Nephron (organoid): ENCODE measurements around the gene IFI44.

Experiments
- H3K27ac Mint-ChIP-seq, 3 experiments: 2 replicates each; pipeline ENCODE4 v1.8.0; 2020; ENCODE audit warnings: mixed read lengths in 3 of 3, mild to moderate bottlenecking in 2 of 3, moderate library complexity in 1 of 3
- H3K27me3 Mint-ChIP-seq: 2 replicates; pipeline ENCODE4 v1.8.0; 2021; ENCODE audit warnings: low read depth, mild to moderate bottlenecking, moderate library complexity, mixed read lengths
- H3K36me3 Mint-ChIP-seq: 2 replicates; pipeline ENCODE4 v1.8.0; 2020; ENCODE audit warnings: low read depth, mixed read lengths
- H3K4me1 Mint-ChIP-seq: 2 replicates; pipeline ENCODE4 v1.8.0; 2020; ENCODE audit warnings: mixed read lengths
- H3K4me3 Mint-ChIP-seq, 3 experiments: 2 replicates each; pipeline ENCODE4 v1.8.0; 2020; ENCODE audit warnings: mild to moderate bottlenecking in 3 of 3, mixed read lengths in 3 of 3, moderate library complexity in 2 of 3
- H3K9me3 Mint-ChIP-seq: 2 replicates; pipeline ENCODE4 v1.8.0; 2020; ENCODE audit warnings: mixed read lengths
- CTCF ChIP-seq, 3 experiments: fragments of 200-600 bp; sonication (generic); IDR thresholded peaks; one replicate each; pipeline ENCODE4 v1.5.0; 2021; ENCODE audit warnings: antibody characterized with exemption in 3 of 3; ENCODE audit not compliant: unreplicated experiment in 3 of 3

Gene IFI44

GRCh38 chr1:78688697-78689096 is 39.1 kb downstream of the IFI44 start:
- no peaks in the 10 kb centered on the region for H3K36me3 Mint-ChIP-seq
- no peaks in the 10 kb centered on the region for H3K27me3 Mint-ChIP-seq
- peak overlapping the region in 2 of 3 experiments; percentile 7 to 21 for H3K27ac Mint-ChIP-seq
- no peak overlapping the region for H3K4me3 Mint-ChIP-seq
- no peaks in the 10 kb centered on the region for H3K4me1 Mint-ChIP-seq
- no peaks in the 10 kb centered on the region for H3K9me3 Mint-ChIP-seq
- peak in 2 of 3 experiments; percentile 20 for TF ChIP-seq CTCF (IDR thresholded peaks at IDR 0.05; ENCODE audit: unreplicated experiment in 3 of 3)

GRCh38 chr1:78690516-78690915 is 40.9 kb downstream of the IFI44 start:
- Mint-ChIP-seq H3K36me3 (no peaks in the 10 kb centered on the region), H3K4me1 (no peaks in the 10 kb centered on the region), H3K27ac (no peak overlapping the region), H3K27me3 (no peaks in the 10 kb centered on the region), H3K4me3 (no peak overlapping the region), H3K9me3 (no peaks in the 10 kb centered on the region)
- no peak for TF ChIP-seq CTCF (IDR thresholded peaks at IDR 0.05; ENCODE audit: unreplicated experiment in 3 of 3)

GRCh38 chr1:78691995-78692747 is 42.5 kb downstream of the IFI44 start:
- Mint-ChIP-seq H3K27ac (no peak overlapping the region), H3K4me3 (no peak overlapping the region), H3K36me3 (no peaks in the 10 kb centered on the region), H3K27me3 (no peaks in the 10 kb centered on the region), H3K4me1 (no peaks in the 10 kb centered on the region), H3K9me3 (peaks cover 8% of the 10 kb centered on the region)
- TF ChIP-seq CTCF (IDR thresholded peaks at IDR 0.05; ENCODE audit: unreplicated experiment in 3 of 3) = no peak

GRCh38 chr1:78699813-78700212 is 50.2 kb downstream of the IFI44 start:
- H3K27me3 Mint-ChIP-seq = peaks cover 3% of the 10 kb centered on the region
- H3K9me3 Mint-ChIP-seq = peaks cover 30% of the 10 kb centered on the region
- H3K4me1 Mint-ChIP-seq = no peaks in the 10 kb centered on the region
- H3K36me3 Mint-ChIP-seq = no peaks in the 10 kb centered on the region
- H3K27ac Mint-ChIP-seq = no peak overlapping the region
- no peak overlapping the region for H3K4me3 Mint-ChIP-seq
- TF ChIP-seq CTCF (IDR thresholded peaks at IDR 0.05; ENCODE audit: unreplicated experiment in 3 of 3) = no peak

- no peaks in the 10 kb centered on the region for H3K36me3 Mint-ChIP-seq
- H3K27me3 Mint-ChIP-seq = peaks cover 3% of the 10 kb centered on the region
- no peak overlapping the region for H3K4me3 Mint-ChIP-seq
- H3K4me1 Mint-ChIP-seq = no peaks in the 10 kb centered on the region
- H3K9me3 Mint-ChIP-seq = peaks cover 20% of the 10 kb centered on the region
- TF ChIP-seq CTCF (IDR thresholded peaks at IDR 0.05; ENCODE audit: unreplicated experiment in 3 of 3) = no peak
- H3K27ac Mint-ChIP-seq = no peak overlapping the region
Measured at GRCh38 chr1:78702426-78702825, 52.8 kb downstream of the IFI44 start.

GRCh38 chr1:78703806-78704205 is 54.2 kb downstream of the IFI44 start:
- no peak for TF ChIP-seq CTCF (IDR thresholded peaks at IDR 0.05; ENCODE audit: unreplicated experiment in 3 of 3)
- no peaks in the 10 kb centered on the region for H3K4me1 Mint-ChIP-seq
- no peak overlapping the region for H3K27ac Mint-ChIP-seq
- H3K4me3 Mint-ChIP-seq = no peak overlapping the region
- H3K9me3 Mint-ChIP-seq = peaks cover 20% of the 10 kb centered on the region
- H3K27me3 Mint-ChIP-seq = peaks cover 3% of the 10 kb centered on the region
- no peaks in the 10 kb centered on the region for H3K36me3 Mint-ChIP-seq
